Activated naive CD8-positive, alpha-beta T cell (primary cell): ENCODE measurements around the gene SCFD2.
"Not testable (repeated sequence)": the region's sequence is repeated elsewhere in the genome, so short reads cannot be mapped to it uniquely, and the experiment has no call there.

Source experiments
- H3K27ac Mint-ChIP-seq: one replicate; pipeline ENCODE4 v1.8.0; 2021; ENCODE audit warnings: mixed read lengths
- H3K27me3 Mint-ChIP-seq: one replicate; pipeline ENCODE4 v1.8.0; 2021; ENCODE audit warnings: mixed read lengths
- H3K36me3 Mint-ChIP-seq: one replicate; pipeline ENCODE4 v1.8.0; 2021; ENCODE audit warnings: mixed read lengths
- H3K4me1 Mint-ChIP-seq: one replicate; pipeline ENCODE4 v1.8.0; 2021; ENCODE audit warnings: low read depth, mixed read lengths
- H3K4me3 Mint-ChIP-seq: one replicate; pipeline ENCODE4 v1.8.0; 2021; ENCODE audit warnings: mild to moderate bottlenecking, mixed read lengths
- H3K9me3 Mint-ChIP-seq: one replicate; pipeline ENCODE4 v1.8.0; 2021; ENCODE audit warnings: low read depth, mixed read lengths

Gene SCFD2

DNA sequence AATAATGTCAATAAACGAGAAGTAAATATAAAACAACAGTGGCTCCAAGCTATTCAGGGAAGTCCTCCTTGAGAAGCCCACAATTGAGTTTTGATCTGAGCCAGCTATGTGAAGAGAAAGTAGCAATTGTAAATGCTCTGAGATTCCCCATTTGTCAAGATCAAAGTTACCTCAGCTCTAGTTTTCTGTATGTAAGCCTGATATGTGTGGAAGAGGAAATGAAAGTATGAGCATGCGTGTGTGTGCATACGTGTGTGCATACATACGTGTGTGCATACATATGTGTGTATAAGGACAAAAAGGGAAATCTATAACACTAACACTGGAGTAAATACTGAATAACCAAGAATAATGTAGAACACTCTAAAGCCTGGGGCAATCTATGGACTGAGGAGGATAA is 130.3 kb downstream of the SCFD2 start:
- Mint-ChIP-seq H3K36me3 (peaks cover 24% of the 10 kb centered on the region), H3K4me3 (no peak overlapping the region), H3K27me3 (no peaks in the 10 kb centered on the region), H3K27ac (no peak overlapping the region), H3K4me1 (peaks cover 6% of the 10 kb centered on the region), H3K9me3 (no peaks in the 10 kb centered on the region)

DNA sequence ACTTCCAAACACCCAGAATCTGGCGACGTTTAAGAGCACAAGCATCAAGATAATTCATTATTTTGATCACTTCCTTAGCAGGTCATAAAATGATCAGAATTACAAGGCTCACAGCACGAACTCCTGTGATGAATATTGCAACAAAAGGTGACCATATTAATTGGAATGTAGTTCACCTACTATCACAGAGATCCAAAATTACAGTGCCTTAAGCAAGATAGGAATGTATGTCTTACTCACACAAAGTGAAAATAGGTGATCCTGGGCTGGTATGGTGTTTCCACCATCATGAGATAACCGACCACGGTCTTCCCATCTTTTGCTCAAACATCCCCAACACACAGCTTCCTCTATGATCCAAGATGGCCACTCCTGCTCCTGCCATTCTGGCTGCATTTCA is 131.2 kb downstream of the SCFD2 start:
- no peak overlapping the region for H3K27ac Mint-ChIP-seq
- H3K4me3 Mint-ChIP-seq = no peak overlapping the region
- no peaks in the 10 kb centered on the region for H3K27me3 Mint-ChIP-seq

GRCh38 chr4:53234111-53234510 is 131.8 kb downstream of the SCFD2 start:
- Mint-ChIP-seq H3K9me3 (no peaks in the 10 kb centered on the region), H3K4me3 (no peak overlapping the region), H3K4me1 (peaks cover 6% of the 10 kb centered on the region), H3K36me3 (peaks cover 15% of the 10 kb centered on the region), H3K27ac (no peak overlapping the region), H3K27me3 (no peaks in the 10 kb centered on the region)

More for the DNA sequence above, 131.2 kb downstream of the SCFD2 start:
- Mint-ChIP-seq H3K36me3 (peaks cover 17% of the 10 kb centered on the region), H3K9me3 (no peaks in the 10 kb centered on the region), H3K4me1 (peaks cover 6% of the 10 kb centered on the region)

DNA sequence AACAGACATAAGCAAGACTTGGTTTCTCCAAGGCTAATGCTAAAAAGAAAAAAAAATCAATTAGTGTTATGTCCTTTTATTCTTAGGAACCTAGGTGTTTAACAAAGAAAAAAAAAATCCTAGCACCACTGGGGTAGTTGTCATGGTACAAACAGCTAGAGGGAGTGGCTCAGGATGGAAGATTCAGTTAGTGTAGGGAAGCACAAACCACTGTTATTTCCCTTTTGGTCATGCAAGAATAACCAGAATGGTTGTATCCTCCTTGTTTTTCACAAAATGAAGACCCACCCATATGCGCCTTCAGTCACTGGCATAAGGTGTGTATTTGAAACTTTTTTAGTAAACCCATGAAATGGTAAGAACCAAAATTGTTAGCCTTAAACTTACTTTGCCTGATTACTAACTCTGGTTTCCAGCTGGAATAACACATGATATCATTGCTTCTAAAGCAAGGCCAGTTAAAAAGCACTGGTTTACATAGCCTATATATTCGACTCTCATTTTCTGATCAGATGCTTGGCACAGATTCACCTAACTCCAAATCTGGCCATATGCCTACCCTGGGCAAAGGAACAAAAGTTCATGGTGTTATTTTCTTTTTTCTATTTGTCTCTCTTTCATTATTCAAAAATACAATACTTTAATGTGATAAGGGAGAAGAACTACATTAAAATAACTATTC is 132.6 kb downstream of the SCFD2 start:
- H3K27me3 Mint-ChIP-seq = no peaks in the 10 kb centered on the region
- H3K27ac Mint-ChIP-seq = no peak overlapping the region
- H3K9me3 Mint-ChIP-seq = no peaks in the 10 kb centered on the region
- no peak overlapping the region for H3K4me3 Mint-ChIP-seq
- peaks cover 15% of the 10 kb centered on the region for H3K36me3 Mint-ChIP-seq
- H3K4me1 Mint-ChIP-seq = peaks cover 6% of the 10 kb centered on the region

DNA sequence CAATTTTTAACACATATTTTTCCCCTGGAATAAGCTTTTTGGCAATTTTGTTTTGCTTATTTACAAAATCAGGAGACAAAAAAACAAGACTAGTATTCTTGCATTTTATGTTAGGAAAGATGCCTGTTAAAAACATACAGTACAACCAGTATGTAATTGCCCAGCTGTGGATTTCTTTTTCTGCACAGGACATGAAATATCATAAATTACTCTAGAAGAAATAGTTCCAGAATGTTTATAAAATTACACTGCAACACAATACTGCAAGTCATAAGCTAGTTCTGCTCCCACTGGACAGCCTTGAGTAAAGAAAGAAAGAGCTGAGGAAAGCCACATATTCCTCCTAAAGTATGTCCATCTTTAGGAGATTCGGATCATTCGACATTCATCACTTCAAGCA is 133.5 kb downstream of the SCFD2 start:
- H3K27ac Mint-ChIP-seq = no peak overlapping the region
- no peaks in the 10 kb centered on the region for H3K27me3 Mint-ChIP-seq
- peaks cover 6% of the 10 kb centered on the region for H3K4me1 Mint-ChIP-seq
- H3K9me3 Mint-ChIP-seq = no peaks in the 10 kb centered on the region
- H3K4me3 Mint-ChIP-seq = no peak overlapping the region
- H3K36me3 Mint-ChIP-seq = peaks cover 19% of the 10 kb centered on the region

DNA sequence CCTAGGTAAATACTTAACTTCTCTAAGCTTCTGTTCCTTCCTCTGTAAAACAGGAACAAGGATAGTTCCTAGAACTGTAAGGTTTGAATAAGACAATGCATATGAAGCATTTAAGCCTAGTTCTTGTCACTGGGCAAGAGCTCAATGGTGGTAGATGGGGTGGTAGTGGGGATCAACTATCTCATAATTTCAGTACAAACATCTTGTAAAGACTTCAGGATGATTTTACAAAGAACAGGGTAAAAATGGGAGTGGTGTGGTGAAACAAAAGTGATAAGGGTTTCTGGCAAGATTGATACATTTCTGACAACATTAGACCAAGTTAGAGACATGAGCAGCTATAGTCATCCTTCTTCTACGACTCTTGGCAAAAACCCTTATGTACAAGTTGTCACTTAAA is 137.8 kb downstream of the SCFD2 start:
- no peaks in the 10 kb centered on the region for H3K27me3 Mint-ChIP-seq

DNA sequence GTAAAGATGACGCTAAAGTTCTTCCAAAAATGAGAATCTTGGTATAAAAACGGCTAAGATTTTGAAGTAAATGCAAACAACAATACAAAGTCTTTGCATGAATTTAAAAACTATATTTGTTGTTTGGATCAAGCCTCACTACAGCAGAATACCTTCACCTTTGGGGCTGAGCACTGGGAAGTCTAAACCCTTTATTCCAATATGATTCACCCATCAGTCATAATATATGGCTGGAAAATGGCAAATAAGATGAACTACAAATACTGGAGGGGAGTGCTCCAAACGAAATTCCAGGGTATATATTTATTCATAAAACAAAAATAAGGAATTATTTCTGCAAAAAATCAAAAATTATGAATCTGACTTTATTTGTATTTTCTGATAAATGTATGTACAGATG is 138.4 kb downstream of the SCFD2 start:
- H3K9me3 Mint-ChIP-seq = no peaks in the 10 kb centered on the region
- H3K36me3 Mint-ChIP-seq = peaks cover 11% of the 10 kb centered on the region
- H3K27ac Mint-ChIP-seq = no peak overlapping the region
- no peak overlapping the region for H3K4me3 Mint-ChIP-seq
- no peaks in the 10 kb centered on the region for H3K4me1 Mint-ChIP-seq
- no peaks in the 10 kb centered on the region for H3K27me3 Mint-ChIP-seq

More for the DNA sequence above, 137.8 kb downstream of the SCFD2 start:
- Mint-ChIP-seq H3K4me3 (no peak overlapping the region), H3K4me1 (peaks cover 1% of the 10 kb centered on the region), H3K36me3 (peaks cover 17% of the 10 kb centered on the region), H3K27ac (no peak overlapping the region), H3K9me3 (no peaks in the 10 kb centered on the region)

- H3K27ac Mint-ChIP-seq = no peak overlapping the region
Measured at GRCh38 chr4:53221832-53222480, 143.9 kb downstream of the SCFD2 start.

GRCh38 chr4:53219148-53219547 is 146.7 kb downstream of the SCFD2 start:
- peaks cover 21% of the 10 kb centered on the region for H3K36me3 Mint-ChIP-seq
- not testable (repeated sequence) for H3K4me3 Mint-ChIP-seq, H3K9me3 Mint-ChIP-seq, H3K27ac Mint-ChIP-seq, H3K27me3 Mint-ChIP-seq, H3K4me1 Mint-ChIP-seq

More at GRCh38 chr4:53221832-53222480, 143.9 kb downstream of the SCFD2 start:
- Mint-ChIP-seq H3K36me3 (peaks cover 21% of the 10 kb centered on the region), H3K4me1 (no peaks in the 10 kb centered on the region), H3K27me3 (no peaks in the 10 kb centered on the region), H3K9me3 (peaks cover 4% of the 10 kb centered on the region), H3K4me3 (no peak overlapping the region)

DNA sequence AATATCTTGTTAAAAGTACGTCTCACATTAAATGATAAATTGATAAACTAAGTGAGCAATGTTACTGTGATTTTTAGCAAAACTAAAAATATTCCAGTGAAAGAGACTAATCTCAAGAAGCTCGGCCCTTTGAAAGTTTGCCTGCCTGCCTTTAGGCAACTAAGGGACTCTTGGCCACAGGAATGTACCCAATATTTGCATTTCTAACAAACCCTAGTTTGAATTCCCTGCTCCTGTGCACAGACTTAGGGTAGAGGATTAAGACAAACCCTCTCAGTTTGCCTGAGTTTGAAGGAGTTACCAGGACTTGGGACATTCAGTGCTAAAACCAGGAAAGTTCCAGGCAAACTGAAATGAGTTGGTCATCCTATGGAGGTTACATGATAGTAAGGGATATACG is 157.1 kb downstream of the SCFD2 start:
- Mint-ChIP-seq H3K9me3 (no peaks in the 10 kb centered on the region), H3K4me1 (no peaks in the 10 kb centered on the region), H3K27ac (no peak overlapping the region), H3K27me3 (no peaks in the 10 kb centered on the region), H3K4me3 (no peak overlapping the region), H3K36me3 (peaks cover 27% of the 10 kb centered on the region)

GRCh38 chr4:53205970-53206369 is 159.9 kb downstream of the SCFD2 start:
- H3K4me1 Mint-ChIP-seq = peaks cover 2% of the 10 kb centered on the region

DNA sequence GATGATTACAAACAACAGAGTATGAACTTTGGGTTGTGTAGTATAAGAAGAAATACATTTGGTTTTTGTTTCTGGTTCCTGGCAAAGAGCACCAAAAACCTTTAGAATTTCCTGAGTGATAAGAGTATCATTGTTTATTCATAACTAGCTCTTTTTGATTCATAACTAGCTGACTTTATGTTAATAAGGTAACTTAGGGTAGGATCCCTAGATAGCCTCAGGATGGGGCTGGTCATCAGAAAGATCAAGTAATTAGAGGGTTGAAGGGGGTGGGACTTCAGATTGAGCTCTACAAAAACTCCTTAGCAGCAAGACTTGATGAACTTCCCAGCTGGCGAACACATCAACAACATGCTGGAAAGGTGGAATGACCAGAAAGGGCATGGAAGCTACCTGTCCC is 166.5 kb downstream of the SCFD2 start:
- peaks cover 10% of the 10 kb centered on the region for H3K36me3 Mint-ChIP-seq
- no peaks in the 10 kb centered on the region for H3K9me3 Mint-ChIP-seq
- no peaks in the 10 kb centered on the region for H3K27me3 Mint-ChIP-seq
- no peak overlapping the region for H3K4me3 Mint-ChIP-seq
- peaks cover 3% of the 10 kb centered on the region for H3K4me1 Mint-ChIP-seq
- no peak overlapping the region for H3K27ac Mint-ChIP-seq

More at GRCh38 chr4:53205970-53206369, 159.9 kb downstream of the SCFD2 start:
- no peaks in the 10 kb centered on the region for H3K9me3 Mint-ChIP-seq
- H3K27me3 Mint-ChIP-seq = no peaks in the 10 kb centered on the region
- H3K36me3 Mint-ChIP-seq = peaks cover 20% of the 10 kb centered on the region
- no peak overlapping the region for H3K27ac Mint-ChIP-seq
- no peak overlapping the region for H3K4me3 Mint-ChIP-seq

- Mint-ChIP-seq H3K9me3 (no peaks in the 10 kb centered on the region), H3K27me3 (no peaks in the 10 kb centered on the region), H3K4me1 (peaks cover 3% of the 10 kb centered on the region), H3K4me3 (no peak overlapping the region), H3K27ac (no peak overlapping the region), H3K36me3 (no peaks in the 10 kb centered on the region)
Measured at GRCh38 chr4:53197772-53198142, 168.1 kb downstream of the SCFD2 start.

DNA sequence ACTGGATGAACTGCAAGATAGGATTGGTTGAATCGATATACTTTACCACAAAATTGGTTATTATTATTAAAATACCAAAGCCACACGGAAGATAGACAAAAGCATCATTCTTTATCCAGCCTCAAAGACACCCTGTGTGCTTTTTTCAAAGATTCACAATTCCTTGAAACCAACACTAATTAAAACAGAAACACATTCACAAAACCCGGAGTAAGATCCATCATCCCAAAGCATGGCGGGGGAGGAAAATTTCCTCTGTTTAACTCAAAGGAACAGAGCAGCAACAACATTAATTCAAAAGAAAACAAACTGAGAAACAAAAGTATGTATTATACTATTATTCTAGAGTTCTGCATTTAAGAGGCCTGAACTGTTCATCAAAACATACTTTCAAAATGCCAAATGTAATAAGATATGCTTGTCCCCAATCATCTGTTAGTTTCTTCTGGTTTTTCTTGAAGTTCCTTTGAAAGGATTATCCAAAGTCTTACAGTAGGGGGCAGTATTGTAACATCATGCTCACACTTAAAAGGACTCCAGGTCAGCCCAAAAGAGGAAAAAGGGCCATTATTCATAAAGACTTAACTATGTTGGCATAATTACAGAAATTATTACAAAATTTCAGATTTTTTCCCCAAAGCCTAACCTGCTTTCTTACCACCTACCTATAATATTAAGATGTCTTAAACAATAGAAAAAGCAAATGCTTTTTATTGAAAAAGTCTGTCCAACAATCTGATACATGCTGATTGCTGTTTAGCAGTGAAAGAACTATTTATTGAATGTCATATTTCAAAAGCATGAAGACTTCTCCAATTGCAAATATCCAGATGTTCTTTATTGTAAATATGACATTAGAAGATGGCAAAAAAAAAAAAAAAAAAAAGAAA is 168.7 kb downstream of the SCFD2 start:
- Mint-ChIP-seq H3K9me3 (no peaks in the 10 kb centered on the region), H3K27me3 (no peaks in the 10 kb centered on the region), H3K4me3 (no peak overlapping the region), H3K27ac (no peak overlapping the region), H3K36me3 (no peaks in the 10 kb centered on the region), H3K4me1 (peaks cover 3% of the 10 kb centered on the region)
